Measurements from ENCODE around the gene AKR1B1.
A peak's percentile ranks its signal among the peaks of the same experiment; 100 is the strongest.

AKR1B1 gene

GRCh38 chr7:134443396-134444070 lies 15.4 kb downstream of the AKR1B1 start:
- DNase-seq, result no peak

- DNase-seq, result no peak
These were observed 16.3 kb downstream of the AKR1B1 start for GRCh38 chr7:134442441-134443220.

GRCh38 chr7:134441264-134441663 lies 17.6 kb downstream of the AKR1B1 start:
- no peak for DNase-seq

GRCh38 chr7:134440476-134440875 lies 18.4 kb downstream of the AKR1B1 start:
- DNase-seq, result no peak

- DNase-seq, result no peak
These were observed 18.8 kb downstream of the AKR1B1 start for GRCh38 chr7:134440067-134440466.

- no peak for DNase-seq
These were observed 20.0 kb downstream of the AKR1B1 start for GRCh38 chr7:134438946-134439345.

GRCh38 chr7:134435161-134435920 lies 23.6 kb downstream of the AKR1B1 start:
- DNase-seq, result no peak

- peak in 1 of 3 experiments; percentile 15 for DNase-seq
These were observed 24.2 kb downstream of the AKR1B1 start for GRCh38 chr7:134434701-134435100.

- no peak for DNase-seq
These were observed 25.5 kb downstream of the AKR1B1 start for GRCh38 chr7:134433430-134433829.

- peak; percentile 86 to 99 (median 97) for DNase-seq
These were observed 26.4 kb downstream of the AKR1B1 start for GRCh38 chr7:134432296-134433152.

- peak in 1 of 3 experiments; percentile 64 for DNase-seq
These were observed 27.1 kb downstream of the AKR1B1 start for GRCh38 chr7:134431815-134432214.

- no peak for DNase-seq
These were observed 29.4 kb downstream of the AKR1B1 start for GRCh38 chr7:134429481-134429880.

GRCh38 chr7:134428942-134429341 lies 30.0 kb downstream of the AKR1B1 start:
- no peak for DNase-seq

- no peak for DNase-seq
These were observed 31.0 kb downstream of the AKR1B1 start for GRCh38 chr7:134427896-134428295.

- DNase-seq, result no peak
These were observed 33.1 kb downstream of the AKR1B1 start for GRCh38 chr7:134425777-134426176.

GRCh38 chr7:134422638-134423037 lies 36.3 kb downstream of the AKR1B1 start:
- no peak for DNase-seq

GRCh38 chr7:134422008-134422407 lies 36.9 kb downstream of the AKR1B1 start:
- DNase-seq, result no peak

GRCh38 chr7:134420424-134421125 lies 38.3 kb downstream of the AKR1B1 start:
- peak; percentile 48 to 81 (median 62) for DNase-seq

GRCh38 chr7:134419875-134420274 lies 39.0 kb downstream of the AKR1B1 start:
- no peak for DNase-seq

GRCh38 chr7:134419085-134419484 lies 39.8 kb downstream of the AKR1B1 start:
- peak in 1 of 3 experiments; percentile 22 for DNase-seq

- no peak for DNase-seq
These were observed 43.2 kb downstream of the AKR1B1 start for GRCh38 chr7:134415700-134416099.

- no peak for DNase-seq
These were observed 44.8 kb downstream of the AKR1B1 start for GRCh38 chr7:134414109-134414508.

Data from NCI-H1417 (cell line).